ENCODE results near the gene SEPTIN6. TPM values are rescaled to one million over a fixed set of nuclear protein-coding genes. Genes with fewer than 3 reads are reported as not detected.
"Not testable (repeated sequence)": the region's sequence is repeated elsewhere in the genome, so short reads cannot be mapped to it uniquely, and the experiment has no call there.

Gene SEPTIN6
- total and polyA plus RNA-seq, 12 donors: 42.4 to 332 (median 128) TPM

GRCh38 chrX:119687661-119688413 lies 5.1 kb downstream of the SEPTIN6 start:
- Histone ChIP-seq H3K9me3 (replicated peaks in 1 of 3) (no peaks in the 10 kb centered on the region), H3K4me3 (no peak overlapping the region), H3K27me3 (no peaks in the 10 kb centered on the region), H3K36me3 (replicated peaks in 1 of 2) (no peaks in the 10 kb centered on the region), H3K4me1 (replicated peaks in 1 of 2) (peaks cover 13 to 24% of the 10 kb centered on the region in 2 donors), H3K27ac (peak overlapping the region in 2 of 5 donors; percentile 45 to 92)
- 38 to 70% (median 59%) methylated on average over 4 to 5 of the region's 5 CpGs for WGBS, 4 donors
- intact Hi-C loops (cut with DNase I): no loop called here
- peak in 3 of 7 donors; percentile 33 to 58 (median 44) for DNase-seq
- no peak for TF ChIP-seq POLR2A (IDR thresholded peaks at IDR 0.05)
- TF ChIP-seq, protein P1, sequence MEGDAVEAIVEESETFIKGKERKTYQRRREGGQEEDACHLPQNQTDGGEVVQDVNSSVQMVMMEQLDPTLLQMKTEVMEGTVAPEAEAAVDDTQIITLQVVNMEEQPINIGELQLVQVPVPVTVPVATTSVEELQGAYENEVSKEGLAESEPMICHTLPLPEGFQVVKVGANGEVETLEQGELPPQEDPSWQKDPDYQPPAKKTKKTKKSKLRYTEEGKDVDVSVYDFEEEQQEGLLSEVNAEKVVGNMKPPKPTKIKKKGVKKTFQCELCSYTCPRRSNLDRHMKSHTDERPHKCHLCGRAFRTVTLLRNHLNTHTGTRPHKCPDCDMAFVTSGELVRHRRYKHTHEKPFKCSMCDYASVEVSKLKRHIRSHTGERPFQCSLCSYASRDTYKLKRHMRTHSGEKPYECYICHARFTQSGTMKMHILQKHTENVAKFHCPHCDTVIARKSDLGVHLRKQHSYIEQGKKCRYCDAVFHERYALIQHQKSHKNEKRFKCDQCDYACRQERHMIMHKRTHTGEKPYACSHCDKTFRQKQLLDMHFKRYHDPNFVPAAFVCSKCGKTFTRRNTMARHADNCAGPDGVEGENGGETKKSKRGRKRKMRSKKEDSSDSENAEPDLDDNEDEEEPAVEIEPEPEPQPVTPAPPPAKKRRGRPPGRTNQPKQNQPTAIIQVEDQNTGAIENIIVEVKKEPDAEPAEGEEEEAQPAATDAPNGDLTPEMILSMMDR (IDR thresholded peaks at IDR 0.05): no peak

DNA sequence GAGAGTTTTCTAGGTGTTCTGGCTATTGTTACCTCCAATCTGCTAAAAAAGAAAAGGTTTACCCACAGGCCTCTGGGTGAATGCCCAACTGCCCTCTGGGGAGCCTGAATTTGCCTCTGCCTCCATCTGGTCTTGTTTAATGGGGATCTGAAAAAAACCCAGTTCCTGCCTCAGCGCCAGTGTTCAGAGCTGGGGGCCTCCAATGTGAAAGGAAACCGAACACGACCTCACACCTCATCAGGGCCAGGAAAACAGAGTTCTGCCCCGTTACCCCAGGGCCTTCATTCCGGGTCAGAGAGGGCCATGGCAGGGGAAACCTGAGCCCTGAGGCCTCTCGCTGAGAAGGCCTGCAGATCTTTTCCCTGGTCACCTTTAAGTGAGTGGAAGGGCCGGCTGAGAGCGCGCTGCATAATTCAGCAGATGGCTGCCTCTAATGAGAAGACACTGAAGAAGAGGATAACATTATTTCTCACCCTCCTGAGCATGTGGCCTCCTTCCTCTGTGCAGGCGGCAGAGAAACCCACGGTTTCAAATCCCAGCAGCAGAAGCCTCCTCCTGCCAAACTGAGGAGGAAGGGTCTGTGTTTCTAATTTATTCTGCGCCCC lies 6.8 kb downstream of the SEPTIN6 start:
- no peak for DNase-seq
- H3K4me3 ChIP-seq: peak overlapping the region in 1 of 4 donors; percentile 23
- WGBS, 4 donors: 38 to 100% (median 64%) methylated on average over 1 to 12 of the region's 12 CpGs
- intact Hi-C loops (cut with DNase I): no loop called here
- peaks cover 13 to 24% of the 10 kb centered on the region in 2 donors for H3K4me1 ChIP-seq (replicated peaks in 1 of 2)
- TF ChIP-seq, protein P1 (IDR thresholded peaks at IDR 0.05): no peak
- no peak for TF ChIP-seq POLR2A (IDR thresholded peaks at IDR 0.05)
- H3K27ac ChIP-seq: peak overlapping the region; percentile 76 to 93 (median 85)
- H3K9me3 ChIP-seq (replicated peaks in 1 of 3): no peaks in the 10 kb centered on the region
- H3K36me3 ChIP-seq (replicated peaks in 1 of 2): no peaks in the 10 kb centered on the region
- no peaks in the 10 kb centered on the region for H3K27me3 ChIP-seq

DNA sequence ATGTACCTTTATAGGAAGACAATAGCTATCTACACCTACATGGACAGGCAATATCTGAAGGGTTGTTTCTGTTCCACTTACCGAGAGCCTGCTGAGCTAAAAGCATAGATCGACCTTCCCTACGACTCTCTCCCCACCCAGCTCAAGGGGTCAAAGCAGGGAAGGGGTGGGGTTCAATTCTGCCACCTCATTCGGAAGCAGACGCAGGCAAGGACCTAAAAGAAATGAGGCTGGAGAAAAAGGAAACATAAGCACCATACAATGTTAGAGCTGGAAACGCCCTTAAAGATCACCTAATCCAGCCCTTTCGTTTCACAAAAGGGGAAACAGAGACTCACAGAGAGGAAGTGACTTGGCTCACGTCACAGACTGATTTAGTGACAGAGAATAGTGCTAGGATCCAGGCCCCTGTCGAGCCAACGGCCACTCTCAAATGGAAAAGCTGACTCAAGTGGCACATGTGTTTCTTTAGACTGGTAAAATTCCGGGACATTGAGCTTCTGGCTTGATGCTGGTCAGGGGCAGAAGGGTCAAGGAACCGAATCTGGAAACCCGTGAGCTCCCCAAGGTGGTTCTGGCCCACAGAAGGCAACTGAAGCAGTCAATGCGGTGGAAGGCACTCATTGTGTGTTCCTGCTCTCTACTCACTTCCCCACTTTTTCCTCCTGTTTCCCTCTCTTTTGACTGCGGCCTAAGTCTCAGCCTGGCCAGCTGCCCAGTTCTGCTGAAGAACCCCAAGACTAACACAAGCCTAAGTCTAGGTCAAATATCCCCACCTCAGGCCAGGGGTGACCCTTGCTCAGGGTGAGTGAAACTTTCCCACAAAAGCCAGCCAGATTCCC lies 7.5 kb downstream of the SEPTIN6 start:
- peaks cover 13 to 24% of the 10 kb centered on the region in 2 donors for H3K4me1 ChIP-seq (replicated peaks in 1 of 2)
- peak; percentile 58 to 83 (median 80) for DNase-seq
- TF ChIP-seq, protein P1 (IDR thresholded peaks at IDR 0.05): no peak
- peak overlapping the region; percentile 76 to 93 (median 85) for H3K27ac ChIP-seq
- H3K36me3 ChIP-seq (replicated peaks in 1 of 2): no peaks in the 10 kb centered on the region
- no peaks in the 10 kb centered on the region for H3K27me3 ChIP-seq
- H3K9me3 ChIP-seq (replicated peaks in 1 of 3): no peaks in the 10 kb centered on the region
- H3K4me3 ChIP-seq: peak overlapping the region in 1 of 4 donors; percentile 23
- WGBS, 4 donors: 17 to 39% (median 29%) methylated on average over 9 to 15 of the region's 15 CpGs
- intact Hi-C loops (cut with DNase I): no loop called here

- intact Hi-C loops (cut with DNase I): no loop called here
- no peak for DNase-seq
- Histone ChIP-seq H3K27me3 (no peaks in the 10 kb centered on the region), H3K36me3 (replicated peaks in 1 of 2) (no peaks in the 10 kb centered on the region), H3K9me3 (replicated peaks in 1 of 3) (no peaks in the 10 kb centered on the region), H3K4me3 (peak overlapping the region in 1 of 4 donors; percentile 23), H3K4me1 (replicated peaks in 1 of 2) (peaks cover 13 to 24% of the 10 kb centered on the region in 2 donors), H3K27ac (peak overlapping the region; percentile 76 to 93 (median 85))
- 17 to 50% (median 37%) methylated on average over 1 of the region's 1 CpG for WGBS, 4 donors
- TF ChIP-seq, protein P1 (IDR thresholded peaks at IDR 0.05): no peak
- no peak for TF ChIP-seq POLR2A (IDR thresholded peaks at IDR 0.05)
These were observed 8.1 kb downstream of the SEPTIN6 start for GRCh38 chrX:119684916-119685224.

DNA sequence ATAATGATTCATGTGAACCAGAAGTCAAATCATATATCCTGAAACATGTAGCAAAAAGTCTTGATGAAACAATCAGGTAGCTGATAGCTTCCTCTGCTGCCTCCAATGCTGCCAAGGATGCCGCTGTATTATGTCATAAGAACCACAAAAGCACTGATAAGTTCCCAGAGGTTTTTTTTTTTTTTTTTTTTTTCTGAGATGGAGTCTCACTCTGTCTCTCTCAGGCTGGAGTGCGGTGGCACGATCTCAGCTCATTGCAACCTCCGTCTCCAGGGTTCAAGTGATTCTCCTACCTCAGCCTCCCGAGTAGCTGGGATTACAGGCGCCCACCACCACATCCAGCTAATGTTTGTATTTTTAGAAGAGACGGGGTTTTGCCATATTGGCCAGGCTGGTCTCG lies 8.7 kb downstream of the SEPTIN6 start:
- peak in 1 of 7 donors; percentile 48 for DNase-seq
- Histone ChIP-seq H3K4me1 (replicated peaks in 1 of 2) (peaks cover 13 to 24% of the 10 kb centered on the region in 2 donors), H3K27ac (peak overlapping the region; percentile 76 to 93 (median 85))
- H3K27me3 ChIP-seq; intact Hi-C loops (cut with DNase I); H3K4me3 ChIP-seq; H3K9me3 ChIP-seq (replicated peaks in 1 of 3); H3K36me3 ChIP-seq (replicated peaks in 1 of 2): not testable (repeated sequence)
- 51 to 81% (median 68%) methylated on average over 3 to 8 of the region's 8 CpGs for WGBS, 4 donors

All from adrenal gland (tissue), 12 donors.